AG04449 (cell line): ENCODE measurements around the gene KCNIP1.

Source experiments
- CTCF ChIA-PET: fragments of 350-600 bp; formaldehyde crosslinking; extraction: SDS; loops from one replicate; lab custom pipeline; 2021; ENCODE audit warnings: antibody characterized with exemption; lab: Yijun Ruan, JAX
- POLR2A ChIA-PET: fragments of 400-600, 350-600 bp; formaldehyde crosslinking; extraction: SDS; loops from one replicate; lab custom pipeline; 2020; ENCODE audit warnings: antibody characterized with exemption, inconsistent platforms; lab: Yijun Ruan, JAX
- DNase-seq: peaks from one replicate; pipeline ENCODE4 v3.0.0-alpha.2; 2010; ENCODE audit warnings: low read depth, low spot score
- H3K4me3 ChIP-seq: 2 replicates; pipeline ENCODE4 v1.5.1; 2011; ENCODE audit warnings: low read depth, mild to moderate bottlenecking, control low read depth, low read length
- CTCF ChIP-seq: IDR thresholded peaks from one replicate; pipeline ENCODE4 v1.5.1; 2011; ENCODE audit warnings: mild to moderate bottlenecking, moderate library complexity, low read length, control low read depth, inconsistent platforms; ENCODE audit not compliant: insufficient read depth; ENCODE audit errors: missing control alignments

KCNIP1 gene

DNA sequence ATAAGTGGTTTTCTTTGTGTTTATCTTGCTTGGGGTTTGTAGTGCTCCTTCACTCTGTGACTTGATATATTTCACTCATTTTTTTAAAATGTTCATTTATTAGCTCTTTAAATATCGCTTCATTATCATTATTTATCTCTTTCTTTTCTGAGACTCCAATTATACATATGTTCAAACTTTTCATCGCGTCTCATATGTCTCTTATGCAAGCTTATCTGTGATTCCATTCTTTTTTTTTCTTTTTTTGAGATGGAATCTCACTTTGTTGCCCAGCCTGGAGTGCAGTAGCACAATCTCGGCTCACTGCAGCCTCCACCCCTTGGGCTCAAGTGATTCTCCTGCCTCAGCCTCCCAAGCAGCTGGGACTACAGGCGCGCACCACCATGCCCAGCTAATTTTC lies 205.8 kb downstream of the KCNIP1 start:
- no peak for DNase-seq
- no peak overlapping the region for H3K4me3 ChIP-seq
- CTCF ChIA-PET = interaction anchor here (0.6 to 2.2 kb wide), 2 partner anchors 82 to 118 kb away, joined by 3 to 5 read pairs; no protein-coding TSS in a partner anchor
- POLR2A ChIA-PET = no interaction called here
- no peak for TF ChIP-seq CTCF

- TF ChIP-seq CTCF = no peak
- DNase-seq = no peak
- H3K4me3 ChIP-seq = no peak overlapping the region
- CTCF ChIA-PET = interaction anchor here (2.2 kb wide), 1 partner anchor 80 kb away, joined by 5 read pairs; no protein-coding TSS in a partner anchor
- POLR2A ChIA-PET = no interaction called here
Measured at GRCh38 chr5:170711300-170711699, 207.5 kb downstream of the KCNIP1 start.

DNA sequence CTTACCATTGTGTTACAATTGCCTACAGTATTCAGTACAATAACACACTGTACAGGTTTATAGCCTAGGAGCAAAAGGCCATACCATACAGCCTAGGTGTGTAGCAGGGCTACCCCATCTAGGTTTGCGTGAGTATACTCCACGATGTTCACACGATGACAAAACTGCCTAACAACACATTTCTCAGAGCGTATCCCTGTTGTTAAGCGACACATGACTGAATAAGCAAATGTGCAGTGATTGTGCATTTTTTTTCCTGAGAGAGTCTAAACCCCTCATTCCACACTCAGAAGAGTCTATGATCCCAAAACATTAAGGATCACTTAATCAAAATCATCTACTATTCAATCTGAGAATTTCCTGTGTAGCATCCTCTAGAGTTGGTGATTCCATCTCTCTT lies 211.3 kb downstream of the KCNIP1 start:
- DNase-seq = no peak
- no peak for TF ChIP-seq CTCF
- CTCF ChIA-PET = no interaction called here
- POLR2A ChIA-PET = no interaction called here
- H3K4me3 ChIP-seq = no peak overlapping the region

GRCh38 chr5:170716396-170716795 lies 212.6 kb downstream of the KCNIP1 start:
- no peak overlapping the region for H3K4me3 ChIP-seq
- no peak for DNase-seq
- ChIA-PET POLR2A (no interaction called here), CTCF (no interaction called here)
- TF ChIP-seq CTCF = no peak

GRCh38 chr5:170719551-170719950 lies 215.7 kb downstream of the KCNIP1 start:
- CTCF ChIA-PET = interaction anchor here (0.6 kb wide), 1 partner anchor 624 kb away, joined by 3 read pairs; no protein-coding TSS in a partner anchor
- no peak for DNase-seq
- POLR2A ChIA-PET = no interaction called here
- H3K4me3 ChIP-seq = no peak overlapping the region
- no peak for TF ChIP-seq CTCF

GRCh38 chr5:170720179-170720578 lies 216.4 kb downstream of the KCNIP1 start:
- ChIA-PET POLR2A (no interaction called here), CTCF (interaction anchor here (0.6 kb wide), 1 partner anchor 623 kb away, joined by 3 read pairs; no protein-coding TSS in a partner anchor)
- no peak for DNase-seq
- TF ChIP-seq CTCF = no peak
- H3K4me3 ChIP-seq = no peak overlapping the region
